Measurements from ENCODE around the gene CDCA7L.

The CDCA7L gene, protein sequence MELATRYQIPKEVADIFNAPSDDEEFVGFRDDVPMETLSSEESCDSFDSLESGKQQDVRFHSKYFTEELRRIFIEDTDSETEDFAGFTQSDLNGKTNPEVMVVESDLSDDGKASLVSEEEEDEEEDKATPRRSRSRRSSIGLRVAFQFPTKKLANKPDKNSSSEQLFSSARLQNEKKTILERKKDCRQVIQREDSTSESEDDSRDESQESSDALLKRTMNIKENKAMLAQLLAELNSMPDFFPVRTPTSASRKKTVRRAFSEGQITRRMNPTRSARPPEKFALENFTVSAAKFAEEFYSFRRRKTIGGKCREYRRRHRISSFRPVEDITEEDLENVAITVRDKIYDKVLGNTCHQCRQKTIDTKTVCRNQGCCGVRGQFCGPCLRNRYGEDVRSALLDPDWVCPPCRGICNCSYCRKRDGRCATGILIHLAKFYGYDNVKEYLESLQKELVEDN

DNA sequence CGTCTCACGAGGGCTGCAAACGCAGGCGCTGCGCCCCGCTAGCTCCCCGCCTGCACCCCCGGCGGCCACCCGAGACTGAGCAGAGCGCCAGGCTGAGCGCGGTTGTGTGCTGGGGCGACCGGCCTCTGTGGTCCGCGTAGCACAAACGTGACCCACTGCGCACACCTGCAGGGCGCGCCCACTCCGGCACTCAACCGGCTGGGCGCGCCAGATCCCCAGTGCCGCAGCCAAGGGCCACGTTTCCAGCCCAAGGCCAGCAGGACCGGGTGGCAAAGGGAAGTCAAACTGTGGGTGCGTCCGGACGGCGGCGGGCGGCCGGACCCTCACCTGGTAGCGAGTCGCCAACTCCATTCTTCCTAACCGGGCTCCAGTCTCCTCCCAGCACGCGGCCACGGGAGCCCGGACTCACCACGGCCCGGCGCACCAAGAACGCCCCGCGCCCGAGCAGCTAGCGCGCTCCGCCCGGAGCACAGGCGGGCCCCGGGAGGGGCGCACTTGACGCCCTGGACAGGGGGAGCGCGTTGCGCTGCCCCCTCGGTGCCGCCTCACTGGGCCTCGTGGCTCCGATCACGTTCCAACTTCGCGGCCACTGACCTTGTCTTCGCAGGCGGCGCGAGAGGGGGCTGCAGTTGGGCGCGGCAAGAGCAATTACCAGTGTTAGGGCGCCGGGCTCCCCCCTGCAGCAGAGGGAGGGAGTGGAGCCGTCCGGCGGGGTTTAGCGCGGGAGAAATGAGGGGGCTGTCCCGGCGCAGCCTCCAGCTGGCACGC is at the start of gene CDCA7L:
TSS of gene CDCA7L (minus strand) at position 446 of the 768 bp plus-strand sequence. CDS start at position 351, 95 bp downstream.
- TF ChIP-seq, protein P1, sequence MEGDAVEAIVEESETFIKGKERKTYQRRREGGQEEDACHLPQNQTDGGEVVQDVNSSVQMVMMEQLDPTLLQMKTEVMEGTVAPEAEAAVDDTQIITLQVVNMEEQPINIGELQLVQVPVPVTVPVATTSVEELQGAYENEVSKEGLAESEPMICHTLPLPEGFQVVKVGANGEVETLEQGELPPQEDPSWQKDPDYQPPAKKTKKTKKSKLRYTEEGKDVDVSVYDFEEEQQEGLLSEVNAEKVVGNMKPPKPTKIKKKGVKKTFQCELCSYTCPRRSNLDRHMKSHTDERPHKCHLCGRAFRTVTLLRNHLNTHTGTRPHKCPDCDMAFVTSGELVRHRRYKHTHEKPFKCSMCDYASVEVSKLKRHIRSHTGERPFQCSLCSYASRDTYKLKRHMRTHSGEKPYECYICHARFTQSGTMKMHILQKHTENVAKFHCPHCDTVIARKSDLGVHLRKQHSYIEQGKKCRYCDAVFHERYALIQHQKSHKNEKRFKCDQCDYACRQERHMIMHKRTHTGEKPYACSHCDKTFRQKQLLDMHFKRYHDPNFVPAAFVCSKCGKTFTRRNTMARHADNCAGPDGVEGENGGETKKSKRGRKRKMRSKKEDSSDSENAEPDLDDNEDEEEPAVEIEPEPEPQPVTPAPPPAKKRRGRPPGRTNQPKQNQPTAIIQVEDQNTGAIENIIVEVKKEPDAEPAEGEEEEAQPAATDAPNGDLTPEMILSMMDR (conservative IDR thresholded peaks at IDR 0.05; ENCODE audit: low read depth, low read length), result no peak
- peak within 1 kb of the TSS; percentile 77 for H3K4me3 ChIP-seq (ENCODE audit: low read depth, low read length)
- peak; percentile 80 for DNase-seq (ENCODE audit: low read depth)

DNA sequence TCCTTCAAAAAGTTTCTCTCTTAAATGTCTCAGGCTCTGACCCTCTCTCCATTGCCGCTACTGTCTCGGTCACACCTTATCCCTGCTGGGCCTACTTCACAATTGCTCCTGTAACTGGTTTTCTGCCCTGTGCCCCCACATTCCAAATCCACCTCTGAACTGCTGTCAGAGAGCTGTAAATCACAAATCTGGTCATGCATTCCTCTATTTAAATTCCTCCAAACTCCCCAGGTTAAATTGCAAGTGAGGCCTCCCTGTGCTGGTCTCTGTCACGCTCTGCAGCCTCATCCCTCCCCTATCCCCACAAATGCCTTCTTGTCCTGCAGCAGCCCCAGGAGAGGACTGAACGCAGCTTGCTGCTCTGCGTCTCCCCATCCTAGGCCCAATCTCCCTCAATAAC is 40.4 kb upstream of the CDCA7L start:
- DNase-seq (ENCODE audit: low read depth), result no peak
- TF ChIP-seq, protein P1 (conservative IDR thresholded peaks at IDR 0.05; ENCODE audit: low read depth, low read length), result no peak

DNA sequence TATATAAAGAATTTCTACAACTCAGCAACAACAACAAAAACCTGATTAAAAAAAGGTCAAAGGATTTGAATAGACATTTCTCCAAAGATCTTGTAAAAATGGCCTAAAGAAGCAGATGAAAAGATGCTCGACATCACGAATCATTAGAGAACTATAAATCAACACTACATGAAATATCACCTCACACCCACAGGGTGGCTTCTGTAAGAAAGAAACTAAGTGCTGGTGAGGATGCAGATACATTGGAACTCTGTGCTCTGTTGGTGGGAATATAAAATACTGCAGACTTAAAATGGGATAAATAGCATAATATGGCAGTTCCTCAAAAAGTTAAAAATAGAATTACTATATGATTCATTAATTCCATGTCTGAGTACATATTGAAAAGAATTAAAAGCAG is 38.3 kb upstream of the CDCA7L start:
- TF ChIP-seq, protein P1 (conservative IDR thresholded peaks at IDR 0.05; ENCODE audit: low read depth, low read length), result no peak
- no peak overlapping the region for H3K4me3 ChIP-seq (ENCODE audit: low read depth, low read length)
- DNase-seq (ENCODE audit: low read depth), result peak; percentile 12

More for the DNA sequence above, 40.4 kb upstream of the CDCA7L start:
- H3K4me3 ChIP-seq (ENCODE audit: low read depth, low read length), result no peak overlapping the region

DNA sequence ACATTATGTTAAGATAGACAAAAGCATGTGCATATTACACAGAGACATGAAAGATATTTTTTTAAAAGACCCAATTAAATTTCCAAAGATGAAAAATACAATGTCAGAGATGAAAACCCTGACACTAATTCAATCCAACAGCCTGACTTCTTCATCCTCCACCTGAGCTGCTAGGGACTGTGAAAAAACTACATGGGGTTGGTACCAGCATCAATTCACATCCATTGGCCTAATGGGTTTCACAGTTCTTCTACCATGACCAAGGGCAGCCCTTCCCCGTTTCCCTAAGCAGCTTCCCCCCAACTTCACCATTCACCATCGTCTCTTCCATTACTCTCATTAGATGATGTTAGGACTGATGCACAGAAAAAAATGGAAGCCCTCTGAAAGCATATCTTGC is 37.4 kb upstream of the CDCA7L start:
- TF ChIP-seq, protein P1 (conservative IDR thresholded peaks at IDR 0.05; ENCODE audit: low read depth, low read length), result no peak
- no peak for DNase-seq (ENCODE audit: low read depth)
- no peak overlapping the region for H3K4me3 ChIP-seq (ENCODE audit: low read depth, low read length)

DNA sequence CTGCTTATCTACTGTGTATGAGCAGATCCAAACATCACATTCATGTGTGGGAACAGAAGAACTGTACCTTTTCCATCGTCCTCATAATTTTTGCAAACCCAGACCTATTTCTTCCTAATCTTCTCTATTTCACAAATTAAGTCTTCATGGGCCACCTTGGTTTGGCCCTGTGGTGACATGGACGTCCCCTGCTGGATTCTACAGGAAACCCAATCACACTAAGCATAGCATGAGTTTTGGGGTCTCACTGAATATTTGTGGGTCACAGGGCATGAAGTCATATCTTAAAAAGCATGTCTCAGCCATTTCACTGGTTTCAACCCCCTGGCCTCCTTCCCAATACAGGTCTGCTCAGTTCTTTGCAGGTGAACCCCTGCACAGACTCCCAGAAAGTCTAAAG is 35.8 kb upstream of the CDCA7L start:
- DNase-seq (ENCODE audit: low read depth), result no peak
- TF ChIP-seq, protein P1 (conservative IDR thresholded peaks at IDR 0.05; ENCODE audit: low read depth, low read length), result no peak
- no peak overlapping the region for H3K4me3 ChIP-seq (ENCODE audit: low read depth, low read length)

DNA sequence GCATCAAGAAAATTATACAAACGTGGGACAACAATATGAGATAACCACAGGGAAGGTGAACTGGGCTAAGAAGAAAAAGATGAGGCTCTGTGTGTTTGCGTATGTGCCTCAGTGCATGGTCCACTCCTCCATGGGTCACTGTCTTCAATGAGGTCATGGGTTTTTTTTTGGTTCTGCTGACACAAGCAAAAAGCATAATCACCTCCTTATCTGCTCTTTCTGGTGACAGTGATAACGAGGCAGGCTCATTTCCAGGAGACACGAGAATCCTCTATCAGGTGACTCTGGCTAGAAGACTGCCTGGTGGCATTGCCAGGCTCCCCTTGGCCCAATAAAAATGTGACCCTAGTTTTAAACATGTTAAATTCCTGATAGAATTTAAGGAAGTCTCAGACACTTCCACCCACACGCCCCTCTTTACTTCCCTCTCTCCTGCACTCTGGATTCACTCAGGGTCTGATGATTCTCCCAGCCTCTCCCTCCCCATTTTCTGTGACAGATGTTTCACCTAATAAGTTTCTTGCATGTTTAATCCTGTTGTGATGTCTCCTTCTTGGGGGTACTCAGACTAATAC is 35.3 kb upstream of the CDCA7L start:
- TF ChIP-seq, protein P1 (conservative IDR thresholded peaks at IDR 0.05; ENCODE audit: low read depth, low read length), result no peak
- no peak overlapping the region for H3K4me3 ChIP-seq (ENCODE audit: low read depth, low read length)
- no peak for DNase-seq (ENCODE audit: low read depth)

Measured in choroid plexus epithelial cell (primary cell).